ENCODE measurements around the gene SRGAP3. TPM values are rescaled to one million over a fixed set of nuclear protein-coding genes. Genes with fewer than 3 reads are reported as not detected.

SRGAP3 gene
- total and polyA plus RNA-seq, 10 of the 15 experiments (the other 5 are each of a cell fraction or from before 2014, with no cell fraction given), result 0.32 to 1.7 (median 0.99) TPM

- Histone ChIP-seq H3K4me2 (ENCODE audit: control insufficient read depth, insufficient read depth) (no peak overlapping the region), H3K27ac (ENCODE audit: control insufficient read depth, insufficient read depth) (no peak overlapping the region), H3K4me3 (no peak overlapping the region), H3K9me3 (replicated peaks; ENCODE audit: control insufficient read depth, insufficient read depth, low read length) (no peaks in the 10 kb centered on the region; the same call in 2 of the 3 replicates), H3K79me2 (ENCODE audit: control insufficient read depth, insufficient read depth, low read length) (no peaks in the 10 kb centered on the region), H3K4me1 (ENCODE audit: control insufficient read depth, insufficient read depth, low read length) (no peaks in the 10 kb centered on the region), H3K27me3 (replicated peaks in 1 of 2; ENCODE audit: control insufficient read depth in 2 of 2, insufficient read depth in 2 of 2, low read length in 1 of 2) (no peaks in the 10 kb centered on the region; a peak in 1 of 4 replicates), H2AFZ (ENCODE audit: control insufficient read depth, low read depth, low read length) (no peak overlapping the region), H3K9ac (ENCODE audit: control insufficient read depth, insufficient read depth, low read length) (no peak overlapping the region), H4K20me1 (ENCODE audit: control insufficient read depth, insufficient read depth) (no peaks in the 10 kb centered on the region), H3K36me3 (ENCODE audit: control insufficient read depth in 2 of 2, insufficient read depth in 2 of 2, low read length in 1 of 2) (no peaks in the 10 kb centered on the region)
- SMC1A ChIA-PET (ENCODE audit: uncharacterized antibody, unreplicated experiment), result no interaction called here
- RAD21 ChIA-PET (ENCODE audit: unreplicated experiment), result no interaction called here
- in situ Hi-C loops (cut with MboI), result no loop called here
- FAIRE-seq (no peak), DNase-seq (ENCODE audit: low read depth, low spot score) (no peak), ATAC-seq (no peak)
- 17% methylated on average over 6 of the region's 6 CpGs for WGBS (ENCODE audit: insufficient coverage, insufficient replicate concordance, low lambda C conversion rate, missing lambda C conversion rate)
- CTCF ChIA-PET, result no interaction called here
- BruUV-seq (replicated peaks), result no TSS peak
- TF ChIP-seq POU2F2 (IDR thresholded peaks at IDR 0.05; ENCODE audit: borderline replicate concordance, low read depth, low read length) (no peak), GATAD2B (conservative IDR thresholded peaks at IDR 0.05; ENCODE audit: low read depth) (no peak), YBX1 (IDR thresholded peaks at IDR 0.05) (no peak), NKRF (conservative IDR thresholded peaks at IDR 0.05) (no peak), HSF1 (IDR thresholded peaks at IDR 0.05; ENCODE audit: low read depth, low read length) (no peak), NR2C1 (IDR thresholded peaks at IDR 0.05) (no peak), ZNF622 (IDR thresholded peaks at IDR 0.05) (no peak), NFYB (IDR thresholded peaks at IDR 0.05; ENCODE audit: insufficient read depth, low read depth, low read length) (no peak), FOS (IDR thresholded peaks at IDR 0.05; ENCODE audit: borderline replicate concordance, extremely low read depth, insufficient read length) (no peak), NFXL1 (IDR thresholded peaks at IDR 0.05; ENCODE audit: borderline replicate concordance) (no peak)
- POLR2A ChIA-PET, result no interaction called here
- intact Hi-C loops (cut with micrococcal nuclease; ENCODE audit: unreplicated experiment), result no loop called here
Measured at GRCh38 chr3:9043063-9043462, 206.4 kb downstream of the SRGAP3 start.
